Heart left ventricle (tissue), 16 donors: Measurements from ENCODE around the gene FOXO6. TPM values are rescaled to one million over a fixed set of nuclear protein-coding genes. Genes with fewer than 3 reads are reported as not detected.
A peak's percentile ranks its signal among the peaks of the same experiment; 100 is the strongest.

Source experiments
- ATAC-seq, 4 donors: fragments of 200-7000 bp; cut with Tn5 transposase; one replicate each; pipeline ENCODE4 v1.9.1; 2020 to 2022; ENCODE audit warnings: moderate library complexity in 4 of 4, mild to moderate bottlenecking in 3 of 4, moderate number of reproducible peaks in 1 of 4
- DNase-seq, 5 donors: peaks; one replicate each; pipeline ENCODE4 v3.0.0-alpha.2; 2020
- H3K27ac ChIP-seq, 12 donors: fragments of 200-600 bp; sonication (generic) in 4 of 12; one replicate each; pipeline versions ENCODE4 v1.5.0 to v1.8.0; 2016 to 2022; ENCODE audit warnings: mild to moderate bottlenecking in 2 of 12
- H3K27me3 ChIP-seq, 9 donors: fragments of 200-600 bp; sonication (generic) in 2 of 9; one replicate each; pipeline versions ENCODE4 v1.5.1 to v1.8.0; 2016 to 2022; ENCODE audit warnings: mild to moderate bottlenecking in 3 of 9
- H3K36me3 ChIP-seq, 9 donors: fragments of 200-600 bp; sonication (generic) in 2 of 9; one replicate each; pipeline versions ENCODE4 v1.5.0 to v1.8.0; 2018 to 2022; ENCODE audit warnings: mild to moderate bottlenecking in 2 of 9
- H3K4me1 ChIP-seq, 12 donors: fragments of 200-600 bp; sonication (generic) in 4 of 12; one replicate each; pipeline versions ENCODE4 v1.5.0 to v1.8.0; 2016 to 2022; ENCODE audit warnings: mild to moderate bottlenecking in 3 of 12
- H3K4me3 ChIP-seq, 12 donors: fragments of 200-600 bp; sonication (generic) in 4 of 12; one replicate each; pipeline versions ENCODE4 v1.5.0 to v1.8.0; 2017 to 2022; ENCODE audit warnings: mild to moderate bottlenecking in 9 of 12, moderate library complexity in 4 of 12
- H3K9me3 ChIP-seq, 12 donors: fragments of 200-600 bp; sonication (generic) in 4 of 12; one replicate each; pipeline versions ENCODE4 v1.5.0 to v1.8.0; 2016 to 2022; ENCODE audit warnings: mild to moderate bottlenecking in 1 of 12
- CTCF ChIP-seq, 12 donors: fragments of 200-600 bp; sonication (generic) in 4 of 12; IDR thresholded peaks; one replicate each; pipeline versions ENCODE4 v1.5.0 to v1.8.0; 2018 to 2022; ENCODE audit warnings: antibody characterized with exemption in 12 of 12, mild to moderate bottlenecking in 5 of 12
- POLR2A ChIP-seq, 2 donors: fragments of 450-650 bp; IDR thresholded peaks; one replicate each; pipeline ENCODE4 v1.6.1; 2017; ENCODE audit warnings: antibody characterized with exemption in 2 of 2, mild to moderate bottlenecking in 2 of 2, moderate library complexity in 2 of 2
- WGBS, 4 donors: extraction: QIAGEN DNeasy Blood & Tissue Kit in 2 of 4; methylation state at CpG; one replicate each; pipeline versions ENCODE4 v1.1.5 to v1.1.7; 2013 to 2018; 5-methylcytosine and 5-hydroxymethylcytosine counted together
- intact Hi-C, 10 donors: fragments of 100-400 bp; cut with DNase I; formaldehyde crosslinking; loops; one replicate each; pipeline versions ENCODE4 v1.11.1 to v1.14.2; 2022
- polyA plus RNA-seq, 2 donors: library from polyadenylated mRNA; stranded (reverse); fragments of 200-250 nt; gene quantifications; one replicate each; pipeline ENCODE4 v1.2.3, GENCODE V29; 2013
- total RNA-seq, 9 donors: library from RNA; depleted of rRNA in 2 of 9; stranded (reverse); fragments of >200 nt in 2 of 9; fragmentation: NEBNext Ultra II Directional in 3 of 9; extraction: Animal tissue kit (Norgen Biotek cat#: 25700) in 3 of 9; gene quantifications; one replicate each; pipeline versions ENCODE4 v1.1.0 to v1.2.4, GENCODE V29; 2016 to 2023
- donor health status: ischemic (EF 13 %, LVEDD 7.1; RV severe dilation, severe dysfunction).
- donor health status: healthy with polysubstance abuse.
- donor health status: DM: no; HTN: yes; CAD: no.
- donor health status: DM: no; HTN: no; CAD: no.
- donor health status: ischemic (EF 25% LVEDD 6.9; RV normal size, moderate dysfunction).
- donor health status: ischemic (EF 25% LVEDD 5.7; RV mildly dilated, moderate dysfunction).
- donor health status: healthy.
- donor health status: DM: yes; HTN: yes; CAD: no.
- donor health status: ischemic (EF 35%, LVEDD 5.7; RV mildly dilated, moderate dysfunction).
- donor health status: nonischemic (EF 11% LVEDD 7.7; RV severe dilation, severe dysfunction).
- donor health status: DM: yes; HTN: yes; CAD: no.
- donor health status: PGD.
- donor health status: ischemic (EF 29% LVEDD 5.4; RV normal size, mild dysfunction).
- donor health status: nonischemic (EF 23%, LVEDD 6.1; RV moderate dilation, normal function).

The FOXO6 gene
- total and polyA plus RNA-seq, 11 donors: 0.69 to 4.8 (median 1.4) TPM

DNA sequence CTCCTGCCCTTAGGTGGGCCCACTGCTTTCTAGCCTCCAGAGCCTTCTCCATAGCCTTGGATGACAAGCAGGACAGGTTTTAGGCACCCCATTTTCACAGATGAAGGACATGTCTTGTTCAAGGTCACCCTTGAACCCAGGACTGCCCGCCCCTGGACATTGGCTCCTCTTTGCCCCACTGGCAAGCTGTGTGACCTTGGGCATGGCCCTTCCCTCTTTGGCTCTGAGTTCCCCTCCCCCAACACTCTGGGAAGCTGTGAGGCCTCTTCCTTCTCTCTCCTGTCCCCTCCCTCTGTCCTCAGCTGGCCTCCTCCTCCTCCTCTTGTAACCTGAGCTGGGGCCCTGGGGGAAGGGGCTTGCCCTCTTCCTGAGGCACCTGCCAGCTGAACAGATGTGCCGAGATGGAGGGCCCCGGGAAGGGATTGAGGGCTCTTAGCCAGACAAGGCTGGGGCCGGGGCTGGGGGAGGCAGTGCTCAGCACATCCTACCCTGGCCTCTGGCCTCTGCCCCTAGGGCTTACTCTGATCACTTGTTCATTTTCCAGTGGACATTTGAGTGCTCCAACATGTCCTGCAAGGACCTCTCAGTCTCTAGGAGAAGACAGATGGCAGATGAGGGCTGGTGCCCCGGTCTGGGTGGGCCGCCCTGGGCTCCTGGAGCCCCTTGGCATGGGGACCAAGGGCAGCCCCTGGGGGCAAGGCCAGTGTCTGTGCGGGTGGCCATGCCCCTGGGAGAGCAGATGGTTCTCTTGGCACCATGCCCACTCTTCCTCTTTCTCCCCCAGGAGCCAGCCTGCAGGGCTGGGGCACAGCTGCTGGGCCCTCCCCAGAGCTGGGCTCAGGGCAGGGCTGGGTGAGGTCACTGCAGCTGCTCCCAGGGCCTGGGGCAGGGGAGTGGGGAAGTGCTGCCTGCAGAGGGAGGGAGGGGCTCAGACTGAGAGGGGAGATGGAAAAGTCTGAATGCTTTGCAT lies 10.7 kb downstream of the FOXO6 start:
- H3K4me3 ChIP-seq: no peak overlapping the region
- H3K4me1 ChIP-seq: peaks cover 0 to 33% (median 17%) of the 10 kb centered on the region in 12 donors
- TF ChIP-seq POLR2A (IDR thresholded peaks at IDR 0.05) (no peak), CTCF (IDR thresholded peaks at IDR 0.05) (no peak)
- H3K9me3 ChIP-seq: no peaks in the 10 kb centered on the region
- peaks cover 0 to 19% (median 0%) of the 10 kb centered on the region in 9 donors for H3K27me3 ChIP-seq
- intact Hi-C loops: no loop called here
- 18 to 34% (median 22%) methylated on average over 5 to 7 of the region's 7 CpGs for WGBS, 4 donors
- peak overlapping the region in 1 of 12 donors; percentile 42 for H3K27ac ChIP-seq
- DNase-seq (peak in 4 of 5 donors; percentile 40 to 79 (median 59)), ATAC-seq (peak in 3 of 4 donors; percentile 51 to 68 (median 52))
- no peaks in the 10 kb centered on the region for H3K36me3 ChIP-seq

DNA sequence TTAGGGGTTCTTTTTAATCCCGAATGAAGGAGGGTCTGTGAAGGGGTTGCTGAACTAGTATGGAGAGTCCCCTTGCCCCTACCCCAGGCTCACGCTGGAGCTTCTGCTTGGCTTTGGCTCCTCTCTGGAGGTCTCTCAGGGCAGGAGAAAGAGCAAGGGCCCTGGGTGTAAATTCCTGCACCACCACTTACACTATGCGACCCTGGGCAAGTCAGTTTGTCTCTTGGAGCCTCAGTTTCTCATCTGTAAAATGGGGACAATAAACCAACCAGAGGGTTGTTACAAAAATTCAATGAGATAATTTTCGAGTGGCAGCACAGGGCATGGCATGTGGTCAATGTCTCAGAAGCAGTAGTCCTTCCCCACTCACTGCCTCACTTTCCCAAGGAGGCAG lies 11.4 kb downstream of the FOXO6 start:
- Histone ChIP-seq H3K36me3 (no peaks in the 10 kb centered on the region), H3K27me3 (peaks cover 0 to 12% (median 0%) of the 10 kb centered on the region in 9 donors), H3K9me3 (no peaks in the 10 kb centered on the region), H3K4me3 (no peak overlapping the region), H3K4me1 (peaks cover 0 to 30% (median 16%) of the 10 kb centered on the region in 12 donors), H3K27ac (no peak overlapping the region)
- intact Hi-C loops: no loop called here
- 61 to 74% (median 63%) methylated on average over 4 of the region's 4 CpGs for WGBS, 4 donors
- no peak for DNase-seq
- no peak for TF ChIP-seq CTCF (IDR thresholded peaks at IDR 0.05)
- no peak for TF ChIP-seq POLR2A (IDR thresholded peaks at IDR 0.05)
- no peak for ATAC-seq

GRCh38 chr1:41373373-41373772 lies 12.1 kb downstream of the FOXO6 start:
- ATAC-seq (no peak), DNase-seq (no peak)
- no peak for TF ChIP-seq POLR2A (IDR thresholded peaks at IDR 0.05)
- no peak for TF ChIP-seq CTCF (IDR thresholded peaks at IDR 0.05)
- intact Hi-C loops: no loop called here
- peaks cover 0 to 3% (median 0%) of the 10 kb centered on the region in 9 donors for H3K36me3 ChIP-seq
- H3K27me3 ChIP-seq: peaks cover 0 to 5% (median 0%) of the 10 kb centered on the region in 9 donors
- H3K4me3 ChIP-seq: no peak overlapping the region
- 87 to 97% (median 90%) methylated on average over 6 of the region's 6 CpGs for WGBS, 4 donors
- H3K4me1 ChIP-seq: peaks cover 0 to 30% (median 16%) of the 10 kb centered on the region in 12 donors
- H3K27ac ChIP-seq: no peak overlapping the region
- H3K9me3 ChIP-seq: no peaks in the 10 kb centered on the region

DNA sequence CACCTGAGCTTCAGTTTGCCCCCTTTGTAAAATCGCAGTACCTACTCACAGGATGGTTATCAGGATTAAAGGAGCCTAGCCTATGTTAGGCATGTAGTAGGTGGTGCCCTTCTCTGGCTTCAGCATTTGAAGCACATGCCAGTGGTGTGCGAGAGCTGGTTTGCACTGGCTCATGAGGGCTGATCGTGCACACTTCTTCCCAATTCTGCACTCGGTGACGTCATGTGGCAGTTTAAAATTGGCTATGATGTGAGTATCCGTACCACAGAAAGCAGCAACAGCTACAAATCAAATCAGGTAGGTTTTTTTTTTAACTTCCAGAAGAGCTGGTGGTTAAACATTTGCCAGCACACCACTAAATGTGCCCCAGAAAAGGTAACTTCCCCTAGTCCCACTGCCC lies 13.5 kb downstream of the FOXO6 start:
- Histone ChIP-seq H3K4me3 (no peak overlapping the region), H3K4me1 (peaks cover 0 to 26% (median 16%) of the 10 kb centered on the region in 12 donors), H3K9me3 (no peaks in the 10 kb centered on the region), H3K27me3 (no peaks in the 10 kb centered on the region), H3K27ac (no peak overlapping the region), H3K36me3 (peaks cover 0 to 6% (median 0%) of the 10 kb centered on the region in 9 donors)
- no peak for DNase-seq
- WGBS, 4 donors: 88 to 93% (median 90%) methylated on average over 6 of the region's 6 CpGs
- no peak for TF ChIP-seq POLR2A (IDR thresholded peaks at IDR 0.05)
- TF ChIP-seq CTCF (IDR thresholded peaks at IDR 0.05): no peak
- no peak for ATAC-seq
- intact Hi-C loops: no loop called here
